ENCODE measurements around the gene RIC8B.

Gene RIC8B

DNA sequence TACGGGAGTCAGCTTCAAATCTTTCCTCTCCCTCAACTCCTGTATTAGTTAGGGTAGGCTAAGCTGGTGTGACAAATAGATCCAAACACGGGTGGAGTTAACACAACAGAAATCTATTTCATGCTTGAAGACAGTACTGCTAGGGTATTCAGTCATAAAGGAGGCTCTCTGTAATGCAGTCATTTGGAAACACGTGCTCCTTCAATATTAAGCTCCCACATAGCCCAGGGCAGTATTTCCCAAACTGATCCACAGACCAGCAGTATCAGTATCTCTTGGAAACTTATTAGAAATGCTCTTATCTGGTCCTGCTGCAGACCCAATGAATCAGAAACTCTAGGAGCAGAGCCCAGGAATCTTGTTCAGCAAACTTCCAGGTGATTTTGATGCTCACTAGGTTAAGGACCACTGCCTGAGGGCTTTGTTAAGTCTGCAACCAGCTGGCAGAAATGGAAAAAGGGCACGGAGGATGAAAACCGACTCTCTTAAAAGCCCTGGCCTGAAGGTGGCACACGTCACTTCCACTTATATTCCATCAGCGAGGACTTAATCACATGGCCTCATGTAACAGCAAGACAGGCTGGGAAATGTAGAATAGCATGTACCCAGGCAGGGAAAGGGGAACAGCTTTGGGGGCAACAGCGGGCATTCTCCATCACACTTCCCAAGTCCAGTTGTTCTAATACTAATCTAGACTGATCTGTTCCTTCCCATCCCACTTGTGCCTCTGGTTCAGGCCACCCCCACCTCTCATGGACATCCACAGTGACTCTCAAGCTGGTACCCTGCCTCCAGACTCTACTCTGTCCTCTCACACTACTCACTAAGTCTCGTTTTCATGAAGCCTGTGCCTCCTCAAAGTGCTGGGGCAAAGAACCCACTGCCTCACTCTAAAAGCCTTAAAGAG is 38.2 kb upstream of the RIC8B start:
- TF ChIP-seq CTCF (IDR thresholded peaks at IDR 0.05; ENCODE audit: extremely low read depth, insufficient read depth, missing control alignments): peak; percentile 30
- in situ Hi-C loops (cut with MboI; ENCODE audit: low pct_unique_long_range_greater_than_20kb, low sequenced_read_pairs, unreplicated experiment): no loop called here
- no peak for DNase-seq (ENCODE audit: low spot score)

DNA sequence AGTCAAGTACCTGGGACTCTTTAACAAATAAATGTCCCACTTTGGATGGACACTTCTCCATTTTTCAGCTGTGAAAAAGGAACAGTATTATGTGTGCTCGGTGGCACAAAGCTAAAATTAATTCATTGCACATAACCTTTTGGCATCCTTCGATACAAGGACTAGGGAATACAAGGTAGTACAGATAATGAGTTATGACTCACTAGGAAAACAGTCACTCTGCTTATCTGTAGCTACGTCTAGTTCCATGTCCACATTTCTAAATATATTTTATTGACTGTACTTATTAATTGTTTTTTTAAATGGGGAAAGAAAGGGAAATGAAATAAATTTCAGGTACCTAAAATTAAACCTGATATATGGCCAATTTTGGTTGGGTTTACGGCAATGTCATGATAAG is 35.2 kb upstream of the RIC8B start:
- DNase-seq (ENCODE audit: low spot score): no peak
- TF ChIP-seq CTCF (IDR thresholded peaks at IDR 0.05; ENCODE audit: extremely low read depth, insufficient read depth, missing control alignments): no peak
- in situ Hi-C loops (cut with MboI; ENCODE audit: low pct_unique_long_range_greater_than_20kb, low sequenced_read_pairs, unreplicated experiment): no loop called here

DNA sequence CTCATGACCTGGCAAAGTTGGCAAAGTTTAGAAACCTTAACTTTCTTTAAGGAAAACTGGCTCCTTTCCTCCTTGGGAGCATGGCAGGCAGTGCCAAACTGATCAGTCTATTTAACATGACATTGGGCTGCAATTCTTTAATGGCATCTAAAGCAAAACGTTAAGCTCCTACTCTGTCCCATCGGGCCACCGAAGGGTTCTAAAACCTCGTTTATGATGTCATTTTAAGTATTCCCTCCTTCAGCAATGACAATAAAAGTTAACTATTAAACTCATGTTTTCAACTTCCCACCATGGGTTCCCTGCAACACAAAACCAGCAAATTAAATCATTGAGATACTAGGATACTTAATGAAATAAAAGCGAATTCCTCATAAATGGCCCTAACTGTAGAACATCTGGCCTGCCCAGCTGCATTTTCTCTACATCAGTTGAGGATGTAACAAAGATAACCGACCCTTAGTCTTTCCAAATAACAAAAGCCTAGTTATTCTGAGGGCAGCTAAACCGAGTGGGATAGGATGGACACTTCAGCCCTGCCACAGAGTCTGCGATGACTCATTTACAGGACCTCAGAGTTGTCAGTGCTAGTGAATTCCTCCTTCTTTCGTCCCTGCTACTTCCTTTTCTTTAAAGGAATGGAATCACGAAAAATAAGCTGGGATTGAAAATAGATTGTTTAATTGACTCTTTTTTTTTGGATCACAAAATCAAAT is 34.5 kb upstream of the RIC8B start:
- in situ Hi-C loops (cut with MboI; ENCODE audit: low pct_unique_long_range_greater_than_20kb, low sequenced_read_pairs, unreplicated experiment): no loop called here

DNA sequence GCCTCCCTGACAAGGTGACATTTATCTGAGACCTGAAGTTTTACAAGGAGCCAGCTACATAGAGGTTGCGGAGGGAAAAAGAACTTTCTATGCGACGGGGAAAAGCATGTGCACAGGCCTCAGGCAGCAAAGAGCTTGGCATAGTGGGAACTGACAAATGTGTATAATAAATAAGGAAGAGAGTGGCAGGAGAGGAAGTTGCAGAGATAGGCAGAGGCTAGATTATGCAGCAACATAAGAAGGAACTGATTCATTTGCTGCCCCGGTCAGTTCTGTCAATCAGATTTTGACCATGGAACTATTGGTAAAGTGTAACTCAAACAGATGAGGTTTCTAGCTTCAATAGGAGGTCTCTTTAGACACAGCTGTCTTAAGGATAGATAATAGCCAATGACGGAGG is 33.7 kb upstream of the RIC8B start:
- DNase-seq (ENCODE audit: low spot score): no peak
- in situ Hi-C loops (cut with MboI; ENCODE audit: low pct_unique_long_range_greater_than_20kb, low sequenced_read_pairs, unreplicated experiment): no loop called here

More for the DNA sequence above, 34.5 kb upstream of the RIC8B start:
- no peak for TF ChIP-seq CTCF (IDR thresholded peaks at IDR 0.05; ENCODE audit: extremely low read depth, insufficient read depth, missing control alignments)
- no peak for DNase-seq (ENCODE audit: low spot score)

DNA sequence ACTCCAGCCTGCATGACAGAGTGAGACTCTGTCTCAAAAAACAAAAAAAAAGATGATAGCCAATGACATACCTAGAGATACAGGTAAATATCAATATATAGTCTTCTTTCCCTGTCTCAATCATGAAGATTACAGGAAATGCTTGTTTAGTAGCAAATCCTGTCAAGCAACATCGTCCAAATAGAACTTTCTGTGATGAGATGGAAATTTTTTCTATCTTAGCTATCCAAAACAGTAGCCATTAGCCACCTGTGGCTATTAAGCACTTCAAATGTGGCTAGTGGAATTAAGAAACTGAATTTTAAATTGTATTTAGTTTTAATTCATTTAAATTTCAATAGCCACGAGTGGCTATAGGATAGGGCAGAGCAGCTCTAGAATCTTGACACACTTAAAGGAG is 33.2 kb upstream of the RIC8B start:
- in situ Hi-C loops (cut with MboI; ENCODE audit: low pct_unique_long_range_greater_than_20kb, low sequenced_read_pairs, unreplicated experiment): no loop called here
- DNase-seq (ENCODE audit: low spot score): no peak
- no peak for TF ChIP-seq CTCF (IDR thresholded peaks at IDR 0.05; ENCODE audit: extremely low read depth, insufficient read depth, missing control alignments)

More for the DNA sequence above, 33.7 kb upstream of the RIC8B start:
- TF ChIP-seq CTCF (IDR thresholded peaks at IDR 0.05; ENCODE audit: extremely low read depth, insufficient read depth, missing control alignments): no peak

GRCh38 chr12:106743270-106743988 is 31.1 kb upstream of the RIC8B start:
- TF ChIP-seq CTCF (IDR thresholded peaks at IDR 0.05; ENCODE audit: extremely low read depth, insufficient read depth, missing control alignments): no peak
- in situ Hi-C loops (cut with MboI; ENCODE audit: low pct_unique_long_range_greater_than_20kb, low sequenced_read_pairs, unreplicated experiment): no loop called here
- DNase-seq (ENCODE audit: low spot score): no peak

All from GM13977 (cell line).